HG03060 (cell line): ENCODE data around the gene THADA.
A peak's percentile ranks its signal among the peaks of the same experiment; 100 is the strongest.

Experiments
- ATAC-seq: cut with Tn5 transposase; IDR thresholded peaks from one replicate; pipeline ENCODE4 v1.9.1; 2021; ENCODE audit warnings: low read depth, moderate number of reproducible peaks; ENCODE audit not compliant: unreplicated experiment

THADA gene

DNA sequence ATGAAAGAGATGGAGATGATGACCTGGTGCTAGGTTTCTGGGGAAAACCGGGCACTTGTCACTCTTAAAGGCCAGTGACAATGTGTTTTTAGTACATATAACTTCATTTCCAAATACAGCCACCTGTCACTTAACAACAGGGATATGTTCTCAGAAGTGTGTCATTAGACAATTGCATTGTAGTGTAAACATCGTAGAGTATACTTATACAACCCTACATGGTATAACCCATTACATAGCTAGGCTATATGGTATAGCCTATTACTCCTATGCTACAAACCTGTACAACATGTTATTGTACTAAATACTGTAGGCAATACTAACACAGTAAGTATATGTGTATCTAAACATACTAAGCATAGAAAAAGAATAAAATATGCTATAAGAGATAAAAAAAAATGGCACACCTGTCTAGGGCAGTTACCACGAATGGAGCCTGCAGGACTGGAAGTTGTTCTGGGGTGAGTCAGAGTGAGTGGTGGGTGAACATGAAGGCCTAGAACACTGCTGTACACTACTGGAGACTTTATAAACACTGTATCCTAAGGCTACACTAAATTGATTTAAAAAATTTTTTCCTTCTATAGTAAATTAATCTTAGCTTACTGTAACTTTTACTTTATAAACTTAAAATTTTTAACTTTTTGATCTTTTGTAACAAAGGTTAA is 123.2 kb downstream of the THADA start:
- ATAC-seq: no peak

DNA sequence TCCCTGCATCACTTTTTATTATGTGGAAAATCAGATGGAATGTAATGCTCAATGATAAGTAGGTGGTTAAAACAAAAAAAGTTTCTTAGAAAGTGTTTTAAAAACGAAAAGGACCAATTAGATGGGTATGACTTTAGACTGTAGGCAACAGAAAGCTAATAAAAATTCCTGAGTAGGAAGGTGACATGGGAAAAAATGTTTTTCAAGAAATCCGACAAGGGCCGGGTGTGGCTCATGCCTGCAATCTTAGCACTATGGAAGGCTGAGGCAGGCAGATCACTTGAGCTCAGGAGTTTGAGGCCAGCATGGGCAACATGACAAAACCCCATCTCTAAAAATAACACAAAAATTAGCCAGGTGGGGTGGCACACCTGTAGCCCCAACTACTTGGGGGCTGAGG is 126.1 kb downstream of the THADA start:
- no peak for ATAC-seq

GRCh38 chr2:43469094-43469493 is 126.7 kb downstream of the THADA start:
- ATAC-seq: no peak

GRCh38 chr2:43467891-43468290 is 127.9 kb downstream of the THADA start:
- no peak for ATAC-seq

- no peak for ATAC-seq
Observed at GRCh38 chr2:43465234-43465633, 130.6 kb downstream of the THADA start.

- no peak for ATAC-seq
Observed at GRCh38 chr2:43464590-43464989, 131.2 kb downstream of the THADA start.

DNA sequence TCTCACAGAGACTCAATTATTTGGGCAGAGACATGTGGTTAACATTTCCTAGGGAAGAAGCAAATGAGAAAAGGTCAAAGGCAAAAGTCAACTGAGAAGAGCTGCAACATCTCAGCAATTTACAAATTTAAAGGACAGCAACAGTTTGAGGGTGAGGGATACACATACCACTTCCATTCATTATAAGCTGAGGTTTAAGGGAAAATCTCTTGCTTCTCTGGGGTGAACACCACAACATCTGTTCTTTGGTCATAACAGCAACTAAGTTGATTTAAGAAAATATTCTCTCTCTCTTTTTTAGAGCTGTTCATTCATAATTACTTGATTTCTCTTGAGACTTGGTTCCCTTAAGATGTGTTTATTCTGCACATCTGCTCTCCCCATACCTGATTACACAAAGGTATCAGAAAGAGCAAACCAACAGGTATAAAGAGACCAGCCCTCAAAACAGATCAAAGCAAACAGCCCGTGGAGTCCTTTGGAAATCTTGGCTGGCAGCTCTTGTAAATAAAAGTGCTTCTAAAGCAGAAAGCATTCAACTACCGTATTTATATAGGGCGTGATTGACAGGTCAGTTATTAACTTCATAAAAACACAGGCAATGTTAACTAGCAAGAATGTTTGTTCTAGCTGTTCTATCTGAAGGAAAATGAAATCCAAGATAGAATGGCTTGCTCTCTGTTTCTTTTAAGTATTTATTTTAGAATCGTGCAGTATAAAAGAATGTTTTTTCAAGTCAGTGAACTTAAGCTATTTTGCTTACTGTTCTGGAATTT is 132.8 kb downstream of the THADA start:
- ATAC-seq: no peak

DNA sequence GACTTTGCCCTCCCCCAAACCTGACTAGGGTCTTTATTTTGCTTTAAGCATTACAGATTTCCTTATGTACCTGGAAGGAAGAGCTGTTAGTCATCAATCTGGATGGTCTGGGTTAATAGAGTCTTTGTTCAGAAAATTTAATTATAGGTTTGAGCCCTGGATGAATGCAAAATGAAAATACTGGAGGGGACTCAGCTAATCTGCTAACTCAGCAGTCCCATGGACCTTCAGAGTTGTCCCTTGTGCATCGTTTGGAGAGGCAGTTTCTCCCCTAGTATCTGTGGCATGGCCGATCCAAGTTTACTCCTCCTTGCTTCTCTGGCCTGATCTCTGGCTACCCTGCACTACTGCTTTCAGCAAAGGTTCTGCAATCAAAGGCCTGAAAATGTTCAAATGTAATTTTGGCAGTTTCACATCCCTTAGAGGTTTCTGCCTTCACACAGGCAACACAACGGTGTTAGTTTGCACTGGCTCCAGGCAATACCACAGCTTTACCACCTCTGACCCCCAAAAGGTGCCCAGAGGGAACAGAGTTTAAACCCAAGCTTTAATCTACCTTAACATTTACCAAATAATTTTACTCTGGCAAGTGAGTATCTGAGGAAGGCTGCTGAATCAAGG is 134.3 kb downstream of the THADA start:
- ATAC-seq: peak; percentile 53

- no peak for ATAC-seq
Observed at GRCh38 chr2:43460611-43461365, 135.1 kb downstream of the THADA start.

DNA sequence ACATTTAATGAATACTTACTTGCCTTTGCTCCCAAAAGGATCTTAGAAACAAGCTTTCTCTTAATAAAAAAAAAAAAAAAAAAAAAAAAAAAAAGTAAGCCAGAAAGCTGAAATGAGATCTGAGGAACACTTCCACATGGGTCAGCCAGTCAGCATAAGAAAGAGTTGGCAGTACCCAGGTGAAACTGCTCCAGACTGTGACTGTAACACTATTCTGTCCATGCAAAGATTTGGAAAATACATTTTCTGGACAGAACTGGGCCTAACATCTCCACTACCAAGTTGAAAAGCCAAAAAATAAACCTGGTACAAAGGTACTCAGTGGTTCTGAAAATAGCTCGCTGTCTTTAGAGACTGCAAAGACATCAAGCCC is 135.7 kb downstream of the THADA start:
- no peak for ATAC-seq

DNA sequence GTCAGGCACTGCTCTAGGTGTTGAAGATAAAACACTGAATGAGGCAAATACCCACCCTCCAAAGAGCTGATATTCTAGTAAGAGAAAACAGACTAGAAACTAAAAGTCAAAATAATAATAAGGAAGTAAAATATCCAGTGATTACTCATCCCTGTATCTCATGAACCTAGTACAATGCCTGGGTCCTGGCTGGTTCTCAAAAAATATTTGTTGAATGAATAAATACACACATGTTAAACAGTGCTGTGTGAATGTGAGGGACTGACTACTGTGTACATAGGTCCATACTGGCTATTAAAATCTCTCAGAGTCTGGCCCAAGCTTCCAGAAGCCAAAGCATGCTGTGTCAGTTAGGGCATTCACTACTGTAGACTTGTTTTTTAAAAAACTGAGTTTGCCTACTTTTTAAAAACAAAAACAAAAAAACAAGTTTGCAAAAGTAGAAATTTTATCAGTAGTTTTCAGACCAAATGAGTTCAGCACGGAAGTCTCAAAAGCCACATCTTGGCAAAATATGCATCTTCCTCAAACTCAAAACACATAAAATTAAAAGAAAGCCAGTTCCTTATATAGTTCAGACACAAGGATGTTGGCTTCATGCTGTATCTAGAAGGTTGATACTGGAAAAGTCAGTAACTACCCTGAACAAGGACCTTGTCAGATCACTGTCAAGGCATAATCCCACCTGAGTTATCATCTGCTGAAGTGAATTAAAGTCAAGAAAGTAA is 136.2 kb downstream of the THADA start:
- no peak for ATAC-seq

- ATAC-seq: no peak
Observed at GRCh38 chr2:43458014-43458628, 137.7 kb downstream of the THADA start.

DNA sequence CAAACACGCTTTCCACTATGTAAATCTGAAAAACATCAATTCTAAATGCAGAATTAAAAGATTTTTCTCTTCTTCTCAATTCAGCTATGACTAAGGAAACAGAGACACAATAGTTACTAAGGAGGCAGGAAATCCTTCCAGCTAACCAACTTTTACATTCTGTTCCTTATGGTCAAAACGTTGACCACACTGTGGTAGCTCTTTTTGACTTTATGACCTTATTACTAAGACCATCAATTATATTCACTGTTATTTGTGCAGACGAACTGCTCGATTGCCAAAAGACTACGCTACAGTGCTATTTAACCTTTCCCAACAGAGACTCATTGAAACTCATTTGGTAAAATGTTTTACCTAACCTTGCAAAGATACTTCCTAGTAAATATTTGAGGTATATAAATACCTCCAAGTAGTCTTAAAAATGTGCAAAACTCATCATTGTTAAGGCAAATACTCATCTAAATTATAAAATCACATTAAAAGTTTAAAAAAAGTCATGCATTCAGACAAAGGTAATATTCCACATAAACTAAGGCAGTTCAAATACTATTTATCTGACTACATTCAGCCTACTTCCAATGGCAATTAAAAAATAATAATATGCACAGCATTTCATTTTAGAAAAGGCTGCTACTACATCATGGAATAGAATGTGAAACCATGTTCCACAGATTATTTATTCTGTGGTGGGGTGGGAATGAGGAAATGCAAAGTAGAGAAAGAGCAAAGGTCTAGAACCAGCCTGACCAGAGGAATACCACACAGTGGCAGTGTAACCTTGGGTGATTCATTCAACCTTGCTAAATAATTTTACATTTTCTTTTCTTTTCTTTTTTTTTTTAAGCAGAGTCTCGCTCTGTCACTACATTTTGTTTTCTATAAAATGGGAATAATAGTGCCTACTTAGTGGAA is 139.9 kb downstream of the THADA start:
- ATAC-seq: no peak

- no peak for ATAC-seq
Observed at GRCh38 chr2:43455296-43455695, 140.5 kb downstream of the THADA start.

- ATAC-seq: no peak
Observed at GRCh38 chr2:43454791-43455190, 141.0 kb downstream of the THADA start.

DNA sequence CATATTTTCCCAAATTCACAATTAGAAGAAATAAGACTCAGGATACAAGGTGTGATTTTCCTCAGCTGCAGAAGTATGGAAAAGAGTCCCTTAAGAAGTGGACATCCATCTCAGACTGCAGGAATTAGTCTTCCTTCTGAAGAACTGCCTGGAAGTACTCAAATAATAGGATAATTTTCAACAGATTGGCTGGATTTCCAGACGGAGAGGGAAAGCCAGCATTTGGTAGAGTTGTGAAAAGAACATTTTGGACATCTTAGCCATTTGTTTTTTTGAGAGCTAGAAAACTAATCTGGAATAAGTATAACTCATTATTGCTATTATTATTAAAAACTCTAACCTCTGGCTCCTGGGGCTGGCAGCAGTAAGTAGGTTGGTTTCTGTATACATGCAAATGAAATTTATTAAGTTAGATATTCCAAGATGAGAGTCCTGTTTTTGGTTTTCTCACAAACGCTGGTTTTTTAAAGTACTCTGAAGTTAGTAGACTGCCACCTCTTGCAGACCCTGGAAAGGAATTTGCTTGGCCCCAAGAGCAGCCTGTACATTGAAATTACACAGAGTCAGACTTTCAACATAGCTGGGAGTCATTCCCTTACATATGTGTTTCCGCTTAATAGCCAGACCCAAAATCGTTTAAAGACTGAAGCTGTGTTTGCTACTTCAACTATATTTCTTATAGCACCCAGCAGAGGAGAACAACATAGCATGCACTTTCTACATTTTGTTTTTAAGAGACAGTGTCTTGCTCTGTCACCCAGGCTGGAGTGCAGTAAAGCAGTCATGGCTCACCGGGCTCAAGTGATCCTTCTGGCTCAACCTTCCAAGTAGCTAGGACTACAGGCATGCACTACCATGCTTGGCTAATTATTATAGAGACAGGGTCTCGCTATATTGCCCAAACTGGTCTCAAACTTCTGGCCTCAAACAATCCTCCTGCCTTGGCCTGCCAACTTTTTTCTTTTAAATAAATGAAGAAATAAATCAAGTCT is 142.4 kb downstream of the THADA start:
- no peak for ATAC-seq

DNA sequence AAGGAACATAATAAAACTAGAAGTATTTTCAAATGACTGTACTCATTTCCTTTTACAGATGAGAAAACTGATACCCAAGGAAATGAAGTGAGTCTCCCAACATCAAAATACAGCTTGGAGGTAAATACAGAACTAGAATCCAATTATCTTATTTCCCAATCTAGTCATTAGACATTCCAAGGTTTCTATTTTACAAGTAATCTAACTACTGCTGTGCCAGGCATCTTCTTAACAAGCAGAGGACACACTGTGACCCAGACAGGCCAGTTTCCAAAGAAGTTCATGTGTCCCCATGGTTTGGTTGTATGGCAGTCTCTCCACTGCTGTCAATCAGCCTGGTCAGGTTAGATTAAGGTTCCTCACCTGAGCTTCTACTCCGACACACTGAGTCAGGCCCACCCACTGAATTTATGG is 143.5 kb downstream of the THADA start:
- ATAC-seq: no peak

DNA sequence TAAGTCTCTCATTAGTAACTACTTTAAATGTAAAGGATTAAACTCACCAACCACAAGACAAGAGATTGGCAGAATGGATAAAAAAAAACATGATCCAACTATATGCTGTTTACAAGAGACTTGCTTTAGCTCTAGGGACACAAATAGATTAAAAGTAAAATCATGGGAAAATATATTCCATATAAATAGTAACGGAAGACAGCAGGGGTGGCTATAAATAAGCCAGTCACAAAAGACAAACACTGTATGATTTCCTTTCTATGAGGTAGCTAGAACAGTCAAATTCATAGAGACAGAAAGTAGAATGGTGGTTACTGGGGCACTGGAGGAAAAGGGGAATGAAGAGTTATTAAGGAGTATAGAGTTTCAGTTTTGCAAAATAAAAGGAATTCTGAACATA is 145.2 kb downstream of the THADA start:
- no peak for ATAC-seq
